HCT116 (cell line): ENCODE results near the gene GNGT2. TPM values are rescaled to one million over a fixed set of nuclear protein-coding genes. Genes with fewer than 3 reads are reported as not detected.

ENCODE experiments used
- ATAC-seq: fragments of 200-7000 bp; cut with Tn5 transposase; 2 replicates; pipeline ENCODE4 v1.9.1; 2020; ENCODE audit warnings: mild to moderate bottlenecking, moderate library complexity
- BruUV-seq: library from RNA; stranded (reverse); fragments of 400-500 nt; replicated peaks from 2 replicates; lab custom pipeline; 2021; lab: Mats Ljungman, UMichigan
- CTCF ChIA-PET: fragments of 300-600 bp; sonication (Branson Sonifier 250); formaldehyde crosslinking; loops from one replicate; lab custom pipeline; 2021; ENCODE audit warnings: antibody characterized with exemption; lab: Charles Lee
- POLR2A ChIA-PET: fragments of 300-600, 350-600 bp; sonication (Branson Sonifier 250); formaldehyde crosslinking; loops from one replicate; lab custom pipeline; 2021; ENCODE audit warnings: antibody characterized with exemption; lab: Charles Lee
- RAD21 ChIA-PET, 2 experiments: fragments of 300-600 bp; sonication (Branson Sonifier 250); formaldehyde crosslinking; loops; one replicate each; lab custom pipeline; 2023; ENCODE audit warnings: low total read pairs in 2 of 2; ENCODE audit not compliant: uncharacterized antibody in 2 of 2, unreplicated experiment in 2 of 2, low non-redundant PET in 1 of 2; lab: Charles Lee
- DNase-seq: peaks from one replicate; pipeline ENCODE4 v3.0.0-alpha.2; 2010; ENCODE audit warnings: low read depth, low spot score
- H2AFZ ChIP-seq: fragments of 200-600 bp; shearing (Covaris generic), sonication (generic); 2 replicates; pipeline ENCODE4 v1.6.1; 2017; ENCODE audit warnings: low read depth, mixed run types, mixed read lengths, antibody characterized with exemption, low read length; ENCODE audit not compliant: poor library complexity, severe bottlenecking
- H3K27ac ChIP-seq: 2 replicates; pipeline ENCODE4 v1.5.1; 2012; ENCODE audit warnings: low read depth, low read length
- H3K27me3 ChIP-seq: fragments of 200-600 bp; sonication (generic); 2 replicates; pipeline ENCODE4 v1.6.1; 2016; ENCODE audit warnings: mixed run types, low read length, mixed read lengths; ENCODE audit not compliant: insufficient read depth
- H3K36me3 ChIP-seq, 2 experiments: fragments of 200-500 bp in 1 of 2; fragments of 200-600 bp in 1 of 2; sonication (Bioruptor generic) in 1 of 2; sonication (generic) in 1 of 2; 2 replicates each; pipeline versions ENCODE4 v1.5.1 to v1.6.1; 2014 to 2016; ENCODE audit warnings: low read length in 2 of 2, inconsistent platforms in 1 of 2, mixed read lengths in 1 of 2, mixed run types in 1 of 2; ENCODE audit not compliant: insufficient read depth in 2 of 2, control insufficient read depth in 1 of 2
- H3K4me1 ChIP-seq, 2 experiments: fragments of 200-600 bp in 1 of 2; sonication (generic) in 1 of 2; 2 replicates each; pipeline versions ENCODE4 v1.5.1 to v1.6.1; 2012 to 2017; ENCODE audit warnings: low read length in 2 of 2, inconsistent platforms in 1 of 2, mild to moderate bottlenecking in 1 of 2, mixed read lengths in 1 of 2, mixed run types in 1 of 2, moderate library complexity in 1 of 2; ENCODE audit not compliant: insufficient read depth in 2 of 2, control insufficient read depth in 1 of 2
- H3K4me2 ChIP-seq: fragments of 200-600 bp; sonication (generic); 2 replicates; pipeline ENCODE4 v1.6.1; 2017; ENCODE audit warnings: mixed run types, low read length, mixed read lengths
- H3K4me3 ChIP-seq, 2 experiments: fragments of 200-600 bp in 1 of 2; sonication (generic) in 1 of 2; replicated peaks in 1 of 2; 2 replicates each; pipeline ENCODE4 v1.5.1; 2011 to 2016; ENCODE audit warnings: low read length in 2 of 2, control low read depth in 1 of 2, low read depth in 1 of 2, mild to moderate bottlenecking in 1 of 2, mixed read lengths in 1 of 2, mixed run types in 1 of 2
- H3K79me2 ChIP-seq: fragments of 200-600 bp; sonication (generic); 2 replicates; pipeline ENCODE4 v1.6.1; 2017; ENCODE audit warnings: mild to moderate bottlenecking, mixed run types, low read length, moderate library complexity, mixed read lengths; ENCODE audit not compliant: insufficient read depth
- H3K9ac ChIP-seq: fragments of 200-600 bp; sonication (generic); 2 replicates; pipeline ENCODE4 v1.6.1; 2016; ENCODE audit warnings: low read length, mixed read lengths
- H3K9me2 ChIP-seq: fragments of 200-600 bp; sonication (generic), shearing (Covaris generic); 2 replicates; pipeline ENCODE4 v1.6.1; 2017; ENCODE audit warnings: mixed run types, mild to moderate bottlenecking, moderate library complexity; ENCODE audit not compliant: insufficient read depth
- H3K9me3 ChIP-seq, 2 experiments: fragments of 200-500 bp in 1 of 2; fragments of 200-600 bp in 1 of 2; sonication (Bioruptor generic) in 1 of 2; sonication (generic) in 1 of 2; 2 replicates each; pipeline ENCODE4 v1.6.1; 2014 to 2017; ENCODE audit warnings: low read length in 2 of 2, mixed read lengths in 2 of 2, inconsistent platforms in 1 of 2, low read depth in 1 of 2, mild to moderate bottlenecking in 1 of 2, mixed run types in 1 of 2, moderate library complexity in 1 of 2; ENCODE audit not compliant: control insufficient read depth in 1 of 2, insufficient read depth in 1 of 2
- H4K20me1 ChIP-seq: fragments of 200-600 bp; sonication (generic), shearing (Covaris generic); 2 replicates; pipeline ENCODE4 v1.6.1; 2017; ENCODE audit warnings: mixed run types, mild to moderate bottlenecking, moderate library complexity; ENCODE audit not compliant: insufficient read depth
- ELF1 ChIP-seq: IDR thresholded peaks from 2 replicates; pipeline ENCODE4 v1.6.1; 2012; ENCODE audit warnings: low read depth, borderline replicate concordance
- EZH2 ChIP-seq: fragments of 200-600 bp; sonication (generic); IDR thresholded peaks from 2 replicates; pipeline ENCODE4 v1.6.1; 2017; ENCODE audit warnings: antibody characterized with exemption, mixed run types
- POLR2A ChIP-seq: IDR thresholded peaks from 2 replicates; pipeline ENCODE4 v1.7.0; 2011; ENCODE audit warnings: borderline replicate concordance; ENCODE audit not compliant: insufficient read depth, insufficient read length; ENCODE audit errors: extremely low read depth
- REST ChIP-seq: IDR thresholded peaks from 2 replicates; pipeline ENCODE4 v1.6.1; 2012; ENCODE audit warnings: low read depth
- intact Hi-C: fragments of 100-400 bp; cut with micrococcal nuclease; formaldehyde crosslinking; loops from 2 replicates; pipeline ENCODE4 v1.10.0; 2022
- total RNA-seq: library from RNA; stranded (reverse); gene quantifications from one replicate; pipeline ENCODE4 v1.2.1, GENCODE V29; 2021; ENCODE audit not compliant: unreplicated experiment

Gene GNGT2
- total RNA-seq, 1 experiment from 2014 or later, result not detected

- H3K9me2 ChIP-seq, result no peaks in the 10 kb centered on the region
- intact Hi-C loops, result no loop called here
These were observed 45.2 kb downstream of the GNGT2 start for GRCh38 chr17:49165143-49165542.

More at GRCh38 chr17:49165143-49165542, 45.2 kb downstream of the GNGT2 start:
- TF ChIP-seq POLR2A (no peak), ELF1 (no peak), EZH2 (no peak), REST (no peak)
- Histone ChIP-seq H3K9ac (no peak overlapping the region), H3K4me1 (no peaks in the 10 kb centered on the region), H3K9me3 (no peaks in the 10 kb centered on the region), H3K27me3 (peaks cover 30% of the 10 kb centered on the region; the same call in 1 of the 2 replicates), H3K79me2 (no peaks in the 10 kb centered on the region), H3K36me3 (no peaks in the 10 kb centered on the region), H3K4me2 (no peak overlapping the region), H3K4me3 (no peak overlapping the region), H3K27ac (no peak overlapping the region), H4K20me1 (no peaks in the 10 kb centered on the region), H2AFZ (no peak overlapping the region)
- CTCF ChIA-PET, result no interaction called here
- no TSS peak for BruUV-seq
- RAD21 ChIA-PET, result no interaction called here
- POLR2A ChIA-PET, result no interaction called here
- no peak for ATAC-seq
- no peak for DNase-seq
